AG09319 (cell line): Measurements from ENCODE around the gene USP34.

ENCODE experiments used
- DNase-seq: peaks from one replicate; pipeline ENCODE4 v3.0.0-alpha.2; 2010; ENCODE audit warnings: low read depth; ENCODE audit errors: extremely low read depth
- CTCF ChIP-seq: IDR thresholded peaks from 2 replicates; pipeline ENCODE4 v1.5.1; 2011; ENCODE audit warnings: low read depth, mild to moderate bottlenecking, inconsistent platforms, low read length, moderate library complexity

USP34 gene

GRCh38 chr2:61193670-61194561 is 277.0 kb downstream of the USP34 start:
- DNase-seq: no peak
- TF ChIP-seq CTCF: no peak

GRCh38 chr2:61187085-61187484 is 283.8 kb downstream of the USP34 start:
- DNase-seq: no peak
- TF ChIP-seq CTCF: no peak

- no peak for DNase-seq
- TF ChIP-seq CTCF: no peak
Measured at GRCh38 chr2:61185231-61185728, 285.6 kb downstream of the USP34 start.

GRCh38 chr2:61184263-61184662 is 286.6 kb downstream of the USP34 start:
- no peak for TF ChIP-seq CTCF

GRCh38 chr2:61183795-61184194 is 287.1 kb downstream of the USP34 start:
- TF ChIP-seq CTCF: no peak
- no peak for DNase-seq

More at GRCh38 chr2:61184263-61184662, 286.6 kb downstream of the USP34 start:
- DNase-seq: no peak

GRCh38 chr2:61182059-61182383 is 288.9 kb downstream of the USP34 start:
- no peak for DNase-seq
- no peak for TF ChIP-seq CTCF

GRCh38 chr2:61181382-61182058 is 289.4 kb downstream of the USP34 start:
- TF ChIP-seq CTCF: no peak
- no peak for DNase-seq
